HepG2 (cell line): ENCODE measurements around the gene ALDH16A1. TPM values are rescaled to one million over a fixed set of nuclear protein-coding genes. Genes with fewer than 3 reads are reported as not detected.

Experiments
- CREB1 ChIP-seq, 2 experiments: fragments of 450-650 bp in 1 of 2; IDR thresholded peaks; 2 replicates each; pipeline ENCODE4 v1.6.1; 2016 to 2017; ENCODE audit warnings: control low read depth in 1 of 2, mild to moderate bottlenecking in 1 of 2, missing compliant biosample characterization in 1 of 2, missing genetic modification characterization in 1 of 2
- HDAC1 ChIP-seq: sonication (generic); formaldehyde crosslinking; IDR thresholded peaks from 2 replicates; pipeline ENCODE4 v1.5.1; 2020; ENCODE audit warnings: mild to moderate bottlenecking, missing genetic modification reagents
- HNRNPL ChIP-seq: fragments of 200-400 bp; formaldehyde crosslinking; IDR thresholded peaks from 2 replicates; pipeline ENCODE4 v1.6.1; 2017; ENCODE audit warnings: mild to moderate bottlenecking, low read depth, low read length
- HOXA9 ChIP-seq: sonication (generic); formaldehyde crosslinking; IDR thresholded peaks from 2 replicates; pipeline ENCODE4 v1.8.1; 2022; ENCODE audit warnings: missing genetic modification reagents, mild to moderate bottlenecking, moderate library complexity, borderline replicate concordance
- MED8 ChIP-seq: sonication (generic); formaldehyde crosslinking; IDR thresholded peaks from 2 replicates; pipeline ENCODE4 v1.8.1; 2023; ENCODE audit warnings: mild to moderate bottlenecking, missing genetic modification reagents; ENCODE audit not compliant: insufficient replicate concordance
- RBAK ChIP-seq: sonication (generic); formaldehyde crosslinking; IDR thresholded peaks from 2 replicates; pipeline ENCODE4 v1.5.1; 2020; ENCODE audit warnings: mild to moderate bottlenecking, missing genetic modification reagents
- SALL2 ChIP-seq: sonication (generic); formaldehyde crosslinking; IDR thresholded peaks from 2 replicates; pipeline ENCODE4 v1.8.1; 2023; ENCODE audit warnings: mild to moderate bottlenecking, missing genetic modification reagents, inconsistent platforms
- SP5 ChIP-seq: IDR thresholded peaks from 2 replicates; pipeline ENCODE4 v1.6.1; 2016; ENCODE audit warnings: low read depth, borderline replicate concordance
- ZBTB38 ChIP-seq: sonication (generic); formaldehyde crosslinking; IDR thresholded peaks from 2 replicates; pipeline ENCODE4 v1.5.1; 2020; ENCODE audit warnings: mild to moderate bottlenecking, missing genetic modification reagents
- ZNF205 ChIP-seq: IDR thresholded peaks from 2 replicates; pipeline ENCODE4 v1.6.1; 2018; ENCODE audit warnings: missing biosample characterization, missing genetic modification reagents
- ZNF747 ChIP-seq: sonication (generic); formaldehyde crosslinking; IDR thresholded peaks from 2 replicates; pipeline ENCODE4 v1.8.1; 2023; ENCODE audit warnings: missing genetic modification reagents, mild to moderate bottlenecking, borderline replicate concordance
- ZNF75D ChIP-seq: sonication (generic); formaldehyde crosslinking; IDR thresholded peaks from 2 replicates; pipeline ENCODE4 v1.8.1; 2023; ENCODE audit warnings: missing genetic modification reagents, mild to moderate bottlenecking, borderline replicate concordance
- ZNF839 ChIP-seq: sonication (generic); formaldehyde crosslinking; IDR thresholded peaks from 2 replicates; pipeline ENCODE4 v1.4.0; 2020; ENCODE audit warnings: missing genetic modification reagents, mild to moderate bottlenecking, borderline replicate concordance
- polyA plus RNA-seq, 8 experiments: library from polyadenylated mRNA; depleted of rRNA in 3 of 8; stranded (reverse) in 7 of 8; unstranded in 1 of 8; fragments of >200 nt; fragmentation: Illumina TruSeq in 4 of 8; extraction: Trizol in 4 of 8; gene quantifications; 2 replicates each; pipeline versions ENCODE4 v1.2.1 to v1.2.3, GENCODE V29; 2011 to 2016; ENCODE audit warnings: low read depth in 4 of 8, missing spikeins in 1 of 8, mixed read lengths in 1 of 8; ENCODE audit not compliant: insufficient read depth in 1 of 8
- total RNA-seq, 5 experiments: library from RNA; depleted of rRNA; stranded (reverse); fragments of >200 nt; fragmentation: Illumina TruSeq; extraction: Trizol; gene quantifications; 2 replicates each; pipeline ENCODE4 v1.2.3, GENCODE V29; 2016; ENCODE audit warnings: low read depth in 1 of 5
- TF ChIP-seq, protein P1 (sequence below): sonication (generic); formaldehyde crosslinking; IDR thresholded peaks from 2 replicates; pipeline ENCODE4 v1.5.1; 2020; ENCODE audit warnings: mild to moderate bottlenecking, missing genetic modification reagents, moderate library complexity
- TF ChIP-seq, protein P2 (sequence below): sonication (generic); formaldehyde crosslinking; IDR thresholded peaks from 2 replicates; pipeline ENCODE4 v1.4.0; 2020; ENCODE audit warnings: mild to moderate bottlenecking, missing genetic modification reagents
- TF ChIP-seq, protein P3 (sequence below), 2 experiments: sonication (generic) in 1 of 2; formaldehyde crosslinking in 1 of 2; IDR thresholded peaks; 2 replicates each; pipeline versions ENCODE4 v1.4.0 to v1.6.1; 2018 to 2020; ENCODE audit warnings: missing genetic modification reagents in 2 of 2, borderline replicate concordance in 1 of 2, low read depth in 1 of 2, mild to moderate bottlenecking in 1 of 2, missing biosample characterization in 1 of 2
- TF ChIP-seq, protein P4 (sequence below): IDR thresholded peaks from 2 replicates; pipeline ENCODE4 v1.6.1; 2016
- TF ChIP-seq, protein P5 (sequence below): sonication (generic); formaldehyde crosslinking; IDR thresholded peaks from 2 replicates; pipeline ENCODE4 v1.4.0; 2020; ENCODE audit warnings: missing genetic modification reagents, mild to moderate bottlenecking, borderline replicate concordance

ALDH16A1 gene
- total and polyA plus RNA-seq, 2 of the 13 experiments (the other 11 are each of a cell fraction or from before 2014, with no cell fraction given), result 8.4 to 34.9 TPM

DNA sequence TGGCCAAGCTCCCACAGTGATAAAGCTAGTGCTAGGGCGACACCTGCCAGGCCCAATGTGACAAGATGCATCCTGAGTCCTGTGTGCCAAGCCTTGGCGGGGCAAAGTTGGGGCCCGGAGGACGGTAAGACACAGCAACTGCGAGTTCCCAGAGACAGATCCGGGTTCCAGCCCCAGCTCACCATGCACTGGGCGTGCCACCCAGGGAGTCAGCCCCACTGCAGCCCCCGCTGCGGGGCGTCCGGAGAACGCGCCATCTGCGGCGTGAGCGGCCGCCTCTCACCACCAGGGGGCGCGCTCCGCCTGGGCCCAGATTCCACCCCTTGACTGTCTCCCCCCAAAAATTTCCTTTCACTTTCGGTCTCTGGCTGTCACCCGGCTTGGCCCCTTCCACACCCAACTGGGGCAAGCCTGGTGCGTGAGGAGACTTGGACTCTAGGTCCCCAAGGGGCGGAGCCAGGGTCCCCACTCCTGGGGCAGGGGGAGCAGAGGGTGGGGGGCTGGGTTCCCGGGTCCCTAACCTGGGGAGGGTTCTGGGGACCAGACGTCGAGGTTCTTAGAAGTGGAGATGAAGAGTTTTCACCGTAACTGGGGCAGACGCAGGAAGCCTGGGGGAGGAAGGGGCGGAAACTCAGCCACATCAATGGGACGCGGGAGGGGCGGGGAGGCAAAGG lies 21.0 kb downstream of the ALDH16A1 start, which contains the start of gene FLT3LG (continued):
- no peak for TF ChIP-seq CREB1 (IDR thresholded peaks at IDR 0.05)
- TF ChIP-seq CREB1 (CRISPR knock-in tag; IDR thresholded peaks at IDR 0.05), result no peak
- TF ChIP-seq SALL2 (CRISPR knock-in tag), result peak; percentile 64; the same call in 1 of the 2 replicates
- TF ChIP-seq, protein P1, sequence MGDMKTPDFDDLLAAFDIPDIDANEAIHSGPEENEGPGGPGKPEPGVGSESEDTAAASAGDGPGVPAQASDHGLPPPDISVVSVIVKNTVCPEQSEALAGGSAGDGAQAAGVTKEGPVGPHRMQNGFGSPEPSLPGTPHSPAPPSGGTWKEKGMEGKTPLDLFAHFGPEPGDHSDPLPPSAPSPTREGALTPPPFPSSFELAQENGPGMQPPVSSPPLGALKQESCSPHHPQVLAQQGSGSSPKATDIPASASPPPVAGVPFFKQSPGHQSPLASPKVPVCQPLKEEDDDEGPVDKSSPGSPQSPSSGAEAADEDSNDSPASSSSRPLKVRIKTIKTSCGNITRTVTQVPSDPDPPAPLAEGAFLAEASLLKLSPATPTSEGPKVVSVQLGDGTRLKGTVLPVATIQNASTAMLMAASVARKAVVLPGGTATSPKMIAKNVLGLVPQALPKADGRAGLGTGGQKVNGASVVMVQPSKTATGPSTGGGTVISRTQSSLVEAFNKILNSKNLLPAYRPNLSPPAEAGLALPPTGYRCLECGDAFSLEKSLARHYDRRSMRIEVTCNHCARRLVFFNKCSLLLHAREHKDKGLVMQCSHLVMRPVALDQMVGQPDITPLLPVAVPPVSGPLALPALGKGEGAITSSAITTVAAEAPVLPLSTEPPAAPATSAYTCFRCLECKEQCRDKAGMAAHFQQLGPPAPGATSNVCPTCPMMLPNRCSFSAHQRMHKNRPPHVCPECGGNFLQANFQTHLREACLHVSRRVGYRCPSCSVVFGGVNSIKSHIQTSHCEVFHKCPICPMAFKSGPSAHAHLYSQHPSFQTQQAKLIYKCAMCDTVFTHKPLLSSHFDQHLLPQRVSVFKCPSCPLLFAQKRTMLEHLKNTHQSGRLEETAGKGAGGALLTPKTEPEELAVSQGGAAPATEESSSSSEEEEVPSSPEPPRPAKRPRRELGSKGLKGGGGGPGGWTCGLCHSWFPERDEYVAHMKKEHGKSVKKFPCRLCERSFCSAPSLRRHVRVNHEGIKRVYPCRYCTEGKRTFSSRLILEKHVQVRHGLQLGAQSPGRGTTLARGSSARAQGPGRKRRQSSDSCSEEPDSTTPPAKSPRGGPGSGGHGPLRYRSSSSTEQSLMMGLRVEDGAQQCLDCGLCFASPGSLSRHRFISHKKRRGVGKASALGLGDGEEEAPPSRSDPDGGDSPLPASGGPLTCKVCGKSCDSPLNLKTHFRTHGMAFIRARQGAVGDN (CRISPR knock-in tag), result peak; percentile 75
- 0 out of 2 replicates have a peak, but pooled peaks have one; percentile 36 for TF ChIP-seq ZNF839 (CRISPR knock-in tag)
- TF ChIP-seq ZNF75D, result no peak
- TF ChIP-seq ZNF747 (CRISPR knock-in tag), result no peak
- TF ChIP-seq HDAC1 (CRISPR knock-in tag), result peak; percentile 58
- no peak for TF ChIP-seq ZBTB38 (CRISPR knock-in tag)
- no peak for TF ChIP-seq HOXA9 (CRISPR knock-in tag)
- TF ChIP-seq, protein P2, sequence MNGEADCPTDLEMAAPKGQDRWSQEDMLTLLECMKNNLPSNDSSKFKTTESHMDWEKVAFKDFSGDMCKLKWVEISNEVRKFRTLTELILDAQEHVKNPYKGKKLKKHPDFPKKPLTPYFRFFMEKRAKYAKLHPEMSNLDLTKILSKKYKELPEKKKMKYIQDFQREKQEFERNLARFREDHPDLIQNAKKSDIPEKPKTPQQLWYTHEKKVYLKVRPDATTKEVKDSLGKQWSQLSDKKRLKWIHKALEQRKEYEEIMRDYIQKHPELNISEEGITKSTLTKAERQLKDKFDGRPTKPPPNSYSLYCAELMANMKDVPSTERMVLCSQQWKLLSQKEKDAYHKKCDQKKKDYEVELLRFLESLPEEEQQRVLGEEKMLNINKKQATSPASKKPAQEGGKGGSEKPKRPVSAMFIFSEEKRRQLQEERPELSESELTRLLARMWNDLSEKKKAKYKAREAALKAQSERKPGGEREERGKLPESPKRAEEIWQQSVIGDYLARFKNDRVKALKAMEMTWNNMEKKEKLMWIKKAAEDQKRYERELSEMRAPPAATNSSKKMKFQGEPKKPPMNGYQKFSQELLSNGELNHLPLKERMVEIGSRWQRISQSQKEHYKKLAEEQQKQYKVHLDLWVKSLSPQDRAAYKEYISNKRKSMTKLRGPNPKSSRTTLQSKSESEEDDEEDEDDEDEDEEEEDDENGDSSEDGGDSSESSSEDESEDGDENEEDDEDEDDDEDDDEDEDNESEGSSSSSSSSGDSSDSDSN (CRISPR knock-in tag), result peak; percentile 42; the same call in 1 of the 2 replicates
- no peak for TF ChIP-seq MED8 (CRISPR knock-in tag)
- TF ChIP-seq, protein P3, sequence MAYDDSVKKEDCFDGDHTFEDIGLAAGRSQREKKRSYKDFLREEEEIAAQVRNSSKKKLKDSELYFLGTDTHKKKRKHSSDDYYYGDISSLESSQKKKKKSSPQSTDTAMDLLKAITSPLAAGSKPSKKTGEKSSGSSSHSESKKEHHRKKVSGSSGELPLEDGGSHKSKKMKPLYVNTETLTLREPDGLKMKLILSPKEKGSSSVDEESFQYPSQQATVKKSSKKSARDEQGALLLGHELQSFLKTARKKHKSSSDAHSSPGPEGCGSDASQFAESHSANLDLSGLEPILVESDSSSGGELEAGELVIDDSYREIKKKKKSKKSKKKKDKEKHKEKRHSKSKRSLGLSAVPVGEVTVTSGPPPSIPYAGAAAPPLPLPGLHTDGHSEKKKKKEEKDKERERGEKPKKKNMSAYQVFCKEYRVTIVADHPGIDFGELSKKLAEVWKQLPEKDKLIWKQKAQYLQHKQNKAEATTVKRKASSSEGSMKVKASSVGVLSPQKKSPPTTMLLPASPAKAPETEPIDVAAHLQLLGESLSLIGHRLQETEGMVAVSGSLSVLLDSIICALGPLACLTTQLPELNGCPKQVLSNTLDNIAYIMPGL (CRISPR knock-in tag; IDR thresholded peaks at IDR 0.05; ENCODE audit: borderline replicate concordance in 1 of 2, low read depth in 1 of 2), result peak; percentile 95 to 97
- TF ChIP-seq RBAK (CRISPR knock-in tag), result no peak
- TF ChIP-seq SP5 (CRISPR knock-in tag), result peak; percentile 28; the same call in 1 of the 2 replicates
- TF ChIP-seq ZNF205 (CRISPR knock-in tag), result 0 out of 2 replicates have a peak, but pooled peaks have one; percentile 31
- no peak for TF ChIP-seq HNRNPL
- TF ChIP-seq, protein P4, sequence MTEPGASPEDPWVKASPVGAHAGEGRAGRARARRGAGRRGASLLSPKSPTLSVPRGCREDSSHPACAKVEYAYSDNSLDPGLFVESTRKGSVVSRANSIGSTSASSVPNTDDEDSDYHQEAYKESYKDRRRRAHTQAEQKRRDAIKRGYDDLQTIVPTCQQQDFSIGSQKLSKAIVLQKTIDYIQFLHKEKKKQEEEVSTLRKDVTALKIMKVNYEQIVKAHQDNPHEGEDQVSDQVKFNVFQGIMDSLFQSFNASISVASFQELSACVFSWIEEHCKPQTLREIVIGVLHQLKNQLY (CRISPR knock-in tag), result no peak
- TF ChIP-seq, protein P5, sequence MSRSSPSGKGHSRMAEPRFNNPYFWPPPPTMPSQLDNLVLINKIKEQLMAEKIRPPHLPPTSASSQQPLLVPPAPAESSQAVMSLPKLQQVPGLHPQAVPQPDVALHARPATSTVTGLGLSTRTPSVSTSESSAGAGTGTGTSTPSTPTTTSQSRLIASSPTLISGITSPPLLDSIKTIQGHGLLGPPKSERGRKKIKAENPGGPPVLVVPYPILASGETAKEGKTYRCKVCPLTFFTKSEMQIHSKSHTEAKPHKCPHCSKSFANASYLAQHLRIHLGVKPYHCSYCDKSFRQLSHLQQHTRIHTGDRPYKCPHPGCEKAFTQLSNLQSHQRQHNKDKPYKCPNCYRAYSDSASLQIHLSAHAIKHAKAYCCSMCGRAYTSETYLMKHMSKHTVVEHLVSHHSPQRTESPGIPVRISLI (CRISPR knock-in tag), result no peak
